ENCODE results near the gene FRMPD2. TPM values are rescaled to one million over a fixed set of nuclear protein-coding genes. Genes with fewer than 3 reads are reported as not detected.

FRMPD2 gene
- total RNA-seq, 1 donor from 2014 or later: 1.6 TPM

DNA sequence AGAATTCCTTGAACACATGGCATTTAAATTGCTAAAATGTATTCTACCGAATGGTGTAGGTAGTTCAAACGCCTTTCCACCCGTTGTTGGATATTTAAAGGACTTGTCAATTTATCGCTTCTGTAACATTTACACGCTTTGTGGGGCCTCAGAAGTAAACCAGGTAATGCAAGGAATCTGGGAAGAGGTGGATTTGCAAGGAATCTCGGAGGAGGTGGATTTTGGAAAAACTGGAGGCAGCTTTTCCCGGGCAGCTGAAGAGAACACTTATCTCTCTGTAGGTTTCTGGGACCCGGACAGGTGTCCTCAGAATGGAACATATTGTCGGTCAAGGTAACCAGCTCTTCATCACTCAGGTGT, 31.4 kb upstream of the FRMPD2 start:
- Mint-ChIP-seq H3K27ac (ENCODE audit: unreplicated experiment) (peak overlapping the region; percentile 65), H3K36me3 (ENCODE audit: unreplicated experiment) (peaks cover 5% of the 10 kb centered on the region), H3K4me3 (ENCODE audit: unreplicated experiment) (peak overlapping the region; percentile 83), H3K27me3 (ENCODE audit: unreplicated experiment) (peaks cover 11% of the 10 kb centered on the region), H3K9me3 (ENCODE audit: unreplicated experiment) (peaks cover 18% of the 10 kb centered on the region), H3K4me1 (ENCODE audit: low read depth, unreplicated experiment) (peaks cover 6% of the 10 kb centered on the region)
- DNase-seq: no peak
- TF ChIP-seq, protein P1, sequence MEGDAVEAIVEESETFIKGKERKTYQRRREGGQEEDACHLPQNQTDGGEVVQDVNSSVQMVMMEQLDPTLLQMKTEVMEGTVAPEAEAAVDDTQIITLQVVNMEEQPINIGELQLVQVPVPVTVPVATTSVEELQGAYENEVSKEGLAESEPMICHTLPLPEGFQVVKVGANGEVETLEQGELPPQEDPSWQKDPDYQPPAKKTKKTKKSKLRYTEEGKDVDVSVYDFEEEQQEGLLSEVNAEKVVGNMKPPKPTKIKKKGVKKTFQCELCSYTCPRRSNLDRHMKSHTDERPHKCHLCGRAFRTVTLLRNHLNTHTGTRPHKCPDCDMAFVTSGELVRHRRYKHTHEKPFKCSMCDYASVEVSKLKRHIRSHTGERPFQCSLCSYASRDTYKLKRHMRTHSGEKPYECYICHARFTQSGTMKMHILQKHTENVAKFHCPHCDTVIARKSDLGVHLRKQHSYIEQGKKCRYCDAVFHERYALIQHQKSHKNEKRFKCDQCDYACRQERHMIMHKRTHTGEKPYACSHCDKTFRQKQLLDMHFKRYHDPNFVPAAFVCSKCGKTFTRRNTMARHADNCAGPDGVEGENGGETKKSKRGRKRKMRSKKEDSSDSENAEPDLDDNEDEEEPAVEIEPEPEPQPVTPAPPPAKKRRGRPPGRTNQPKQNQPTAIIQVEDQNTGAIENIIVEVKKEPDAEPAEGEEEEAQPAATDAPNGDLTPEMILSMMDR (IDR thresholded peaks at IDR 0.05; ENCODE audit: partially characterized antibody, unreplicated experiment): no peak

DNA sequence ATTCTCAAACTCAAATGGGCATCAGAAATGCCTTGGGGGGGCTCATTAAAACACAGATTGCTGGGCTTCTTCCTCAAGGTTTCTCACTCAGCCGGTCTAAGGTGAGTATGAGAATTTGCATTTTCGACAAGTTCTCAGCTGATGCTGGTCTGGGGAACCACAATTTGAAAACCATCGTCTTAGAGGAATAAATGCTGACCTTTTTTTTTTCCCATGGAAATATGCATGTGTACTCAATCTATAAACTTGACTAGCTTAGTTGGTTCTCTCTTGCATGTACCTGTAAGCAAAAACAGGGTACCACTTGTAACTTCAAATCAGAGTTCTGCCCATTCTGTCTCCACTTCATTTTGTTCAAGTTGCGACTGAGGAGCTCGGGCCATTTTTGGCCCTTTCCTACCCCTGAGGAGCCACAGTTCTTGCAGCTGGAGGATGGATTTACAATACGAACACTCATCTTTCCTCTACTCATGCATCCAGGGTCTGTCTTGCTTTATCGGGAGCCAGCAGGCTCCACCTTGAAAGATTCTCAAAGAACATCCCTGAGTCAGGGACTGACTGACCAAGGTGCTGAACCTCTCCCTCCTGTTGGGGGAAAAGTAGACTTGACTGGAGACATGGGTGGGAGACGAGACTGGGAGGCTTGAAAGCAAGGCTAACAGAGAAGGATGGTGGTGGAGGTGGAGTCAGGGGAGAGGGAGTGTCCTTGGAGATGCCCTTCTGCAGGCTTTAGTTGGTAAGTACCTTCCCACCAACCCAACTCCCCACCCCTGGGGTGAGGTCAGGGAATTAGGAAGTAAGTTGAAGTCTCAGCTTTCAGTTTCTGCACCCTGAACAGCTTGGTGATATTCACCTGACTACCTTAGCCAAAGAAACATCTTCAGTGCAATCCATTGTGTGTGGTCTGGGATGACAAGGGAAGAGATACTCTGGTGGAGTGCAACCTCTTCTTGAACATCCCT, 28.3 kb upstream of the FRMPD2 start:
- TF ChIP-seq, protein P1 (IDR thresholded peaks at IDR 0.05; ENCODE audit: partially characterized antibody, unreplicated experiment): no peak
- Mint-ChIP-seq H3K36me3 (ENCODE audit: unreplicated experiment) (peaks cover 5% of the 10 kb centered on the region), H3K27me3 (ENCODE audit: unreplicated experiment) (peaks cover 11% of the 10 kb centered on the region), H3K4me1 (ENCODE audit: low read depth, unreplicated experiment) (peaks cover 2% of the 10 kb centered on the region), H3K9me3 (ENCODE audit: unreplicated experiment) (peaks cover 17% of the 10 kb centered on the region), H3K4me3 (ENCODE audit: unreplicated experiment) (no peak overlapping the region), H3K27ac (ENCODE audit: unreplicated experiment) (no peak overlapping the region)
- DNase-seq: no peak

DNA sequence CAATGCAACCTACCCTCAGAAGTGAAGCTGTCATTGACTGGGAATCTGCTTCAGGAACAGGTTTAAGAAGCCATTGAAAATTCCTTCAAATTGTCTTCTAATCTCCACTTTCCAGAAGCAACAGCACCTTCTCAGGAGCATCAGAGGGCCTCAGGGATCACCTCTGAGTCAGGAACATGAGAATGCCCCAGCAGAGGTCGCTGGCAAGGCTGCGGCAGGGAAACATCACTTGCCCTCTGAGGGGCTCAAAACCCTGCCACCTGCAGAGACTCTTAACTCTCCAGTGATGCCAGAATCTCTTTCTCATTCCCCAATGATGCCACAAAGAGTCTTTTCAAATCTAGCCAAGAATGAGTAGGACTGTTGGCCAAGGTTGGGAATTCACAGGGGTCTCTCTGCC, 26.1 kb upstream of the FRMPD2 start:
- Mint-ChIP-seq H3K4me3 (ENCODE audit: unreplicated experiment) (no peak overlapping the region), H3K9me3 (ENCODE audit: unreplicated experiment) (peaks cover 6% of the 10 kb centered on the region), H3K36me3 (ENCODE audit: unreplicated experiment) (peaks cover 5% of the 10 kb centered on the region), H3K4me1 (ENCODE audit: low read depth, unreplicated experiment) (no peaks in the 10 kb centered on the region), H3K27ac (ENCODE audit: unreplicated experiment) (no peak overlapping the region), H3K27me3 (ENCODE audit: unreplicated experiment) (peaks cover under 1% of the 10 kb centered on the region)
- DNase-seq: no peak
- TF ChIP-seq, protein P1 (IDR thresholded peaks at IDR 0.05; ENCODE audit: partially characterized antibody, unreplicated experiment): no peak

DNA sequence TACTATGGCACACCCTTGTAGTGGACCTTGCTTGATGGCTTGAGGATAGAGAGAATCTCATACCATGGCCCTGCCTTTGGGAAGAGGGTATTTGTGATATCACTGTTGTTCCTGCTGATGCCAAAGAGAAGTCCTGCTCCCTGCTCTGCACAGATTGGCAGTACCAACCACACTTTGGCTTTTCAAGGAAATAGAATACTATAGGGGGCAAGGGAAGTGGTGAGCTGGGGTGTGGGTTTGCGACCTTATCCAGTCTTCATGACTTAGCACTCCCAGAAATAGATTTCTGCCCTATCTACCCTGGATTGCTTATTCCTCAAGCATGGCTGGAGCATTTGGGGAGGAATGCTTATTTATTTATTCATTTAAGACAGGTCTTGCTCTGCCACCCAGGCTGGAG, 25.2 kb upstream of the FRMPD2 start:
- no peak overlapping the region for H3K4me3 Mint-ChIP-seq (ENCODE audit: unreplicated experiment)
- no peak for DNase-seq
- peaks cover 5% of the 10 kb centered on the region for H3K36me3 Mint-ChIP-seq (ENCODE audit: unreplicated experiment)
- TF ChIP-seq, protein P1 (IDR thresholded peaks at IDR 0.05; ENCODE audit: partially characterized antibody, unreplicated experiment): no peak
- H3K4me1 Mint-ChIP-seq (ENCODE audit: low read depth, unreplicated experiment): no peaks in the 10 kb centered on the region
- H3K27ac Mint-ChIP-seq (ENCODE audit: unreplicated experiment): no peak overlapping the region
- H3K27me3 Mint-ChIP-seq (ENCODE audit: unreplicated experiment): no peaks in the 10 kb centered on the region
- peaks cover 6% of the 10 kb centered on the region for H3K9me3 Mint-ChIP-seq (ENCODE audit: unreplicated experiment)

DNA sequence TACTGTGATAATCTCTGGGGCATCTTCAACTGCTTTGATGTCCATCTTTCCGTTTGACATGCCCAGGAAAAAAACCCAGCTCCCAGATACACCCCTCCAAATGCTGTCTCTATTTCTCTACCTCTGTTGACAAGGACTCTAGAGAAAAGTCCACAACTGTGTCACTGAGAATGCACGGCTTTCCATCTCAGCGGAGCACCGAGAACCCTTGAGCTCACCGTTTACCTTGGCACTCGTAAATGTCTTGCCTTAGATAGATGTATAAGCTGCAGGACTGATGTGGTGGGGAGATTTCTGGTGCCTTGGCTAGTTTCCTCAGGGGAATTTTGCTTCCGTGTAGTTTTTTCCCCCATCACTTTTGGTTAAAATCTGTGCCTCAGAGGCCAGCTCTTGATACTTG, 24.6 kb upstream of the FRMPD2 start:
- Mint-ChIP-seq H3K9me3 (ENCODE audit: unreplicated experiment) (peaks cover 5% of the 10 kb centered on the region), H3K27ac (ENCODE audit: unreplicated experiment) (no peak overlapping the region), H3K27me3 (ENCODE audit: unreplicated experiment) (no peaks in the 10 kb centered on the region), H3K4me1 (ENCODE audit: low read depth, unreplicated experiment) (no peaks in the 10 kb centered on the region), H3K4me3 (ENCODE audit: unreplicated experiment) (no peak overlapping the region), H3K36me3 (ENCODE audit: unreplicated experiment) (peaks cover 5% of the 10 kb centered on the region)
- no peak for DNase-seq
- TF ChIP-seq, protein P1 (IDR thresholded peaks at IDR 0.05; ENCODE audit: partially characterized antibody, unreplicated experiment): no peak

Data from glutamatergic neuron (in vitro differentiated cells).